Inflammatory macrophage (primary cell): Measurements from ENCODE around the gene HRK.
A peak's percentile ranks its signal among the peaks of the same experiment; 100 is the strongest.

ENCODE experiments used
- DNase-seq, 2 donors: peaks; one replicate each; pipeline ENCODE4 v3.0.0-alpha.2; 2020 to 2022

The HRK gene

DNA sequence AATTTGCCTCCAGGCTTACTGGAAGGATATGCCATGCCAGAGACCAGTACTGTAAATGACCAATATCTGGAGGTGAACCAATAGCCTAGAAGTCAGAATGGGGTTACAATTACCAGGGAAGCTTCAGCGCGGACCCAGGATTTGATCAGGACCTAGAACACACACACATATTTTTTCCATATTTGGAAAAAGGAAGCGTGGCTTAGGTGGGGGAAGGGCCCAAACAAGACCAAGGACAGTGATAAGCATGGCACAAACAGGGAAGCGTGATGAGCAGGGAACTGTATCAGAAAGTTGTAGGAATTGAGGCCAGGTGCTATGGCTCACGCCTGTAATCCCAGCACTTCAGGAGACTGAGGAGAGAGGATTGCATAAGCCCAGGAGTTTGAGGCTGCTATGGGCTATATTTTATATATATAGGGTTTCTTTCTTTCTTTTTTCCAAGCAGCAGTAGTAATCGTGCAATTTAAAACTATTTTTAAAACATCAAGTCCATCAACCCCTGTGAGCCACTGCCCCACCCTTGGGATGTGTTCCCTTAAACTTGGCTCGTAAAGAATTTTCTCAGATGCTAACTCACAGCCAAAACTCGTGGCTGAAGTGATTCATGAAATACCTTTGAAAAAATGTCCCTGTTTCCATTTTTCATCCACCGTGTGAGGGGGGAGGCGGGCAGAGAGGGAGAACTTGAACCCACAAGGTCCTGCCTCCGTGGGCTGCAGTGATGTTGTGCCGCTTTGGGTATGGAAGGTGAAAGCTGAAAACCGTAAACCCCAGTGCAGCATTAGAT lies 16.7 kb downstream of the HRK start:
- no peak for DNase-seq

DNA sequence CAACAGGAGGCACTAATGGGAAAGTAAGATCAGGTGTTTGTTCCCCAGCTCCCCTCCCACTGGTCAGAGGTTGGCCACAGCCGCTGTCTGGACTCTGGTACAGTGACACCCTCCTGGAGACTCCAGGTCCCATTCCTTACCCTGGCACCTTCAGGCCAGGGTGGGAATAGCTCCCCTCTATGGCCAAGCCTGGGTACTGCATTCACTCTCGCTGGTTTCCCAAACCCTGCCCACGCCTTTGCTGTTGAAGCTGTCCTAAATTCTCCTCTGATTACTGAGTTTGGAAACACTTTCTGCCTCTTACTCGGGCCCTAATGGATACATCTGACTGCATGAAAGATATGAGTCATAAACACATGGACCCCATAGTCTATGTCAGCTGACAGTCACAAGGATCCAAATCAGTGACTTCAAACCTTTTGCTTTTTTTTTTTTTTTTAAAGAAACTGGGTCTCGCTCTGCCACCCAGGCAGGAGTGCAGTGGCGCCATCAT lies 17.9 kb downstream of the HRK start:
- DNase-seq: peak; percentile 76 to 87

DNA sequence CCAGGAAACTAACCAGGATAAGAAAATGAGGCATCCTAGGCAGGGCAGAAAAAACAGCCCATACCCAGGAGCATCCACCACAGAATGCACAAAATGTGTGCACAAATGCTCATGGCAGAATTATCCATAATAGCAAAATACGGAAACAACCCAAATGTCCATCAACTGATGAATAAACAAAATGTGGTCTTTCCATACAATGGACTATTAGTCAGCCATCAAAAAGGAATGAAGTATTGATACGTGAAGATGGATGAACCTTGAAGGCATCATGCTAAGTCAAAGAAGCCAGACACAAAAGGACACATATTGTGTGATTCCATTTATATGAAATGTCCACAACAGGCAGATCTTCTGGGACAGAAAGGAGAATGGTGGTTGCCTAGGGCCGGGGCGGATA lies 19.1 kb downstream of the HRK start:
- DNase-seq: no peak

DNA sequence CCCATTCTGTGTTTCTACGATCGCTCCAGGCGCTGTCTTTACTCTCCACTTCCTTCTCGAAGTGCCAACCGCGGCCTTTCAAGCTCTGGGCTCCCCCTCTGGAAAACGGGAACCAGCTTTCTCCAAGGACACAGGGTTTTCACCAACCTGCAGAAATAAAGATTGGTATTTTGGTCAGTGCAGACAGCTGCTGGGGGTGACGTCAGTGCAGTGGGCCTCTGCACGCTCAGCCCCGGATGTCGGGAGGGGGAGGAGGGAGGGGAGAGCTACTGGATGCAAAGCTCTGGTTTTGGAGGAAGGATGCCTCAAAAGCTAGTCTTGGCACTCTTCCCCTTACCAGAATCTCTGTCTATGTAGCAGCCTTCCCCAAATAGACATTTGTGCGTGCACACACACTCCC lies 19.9 kb downstream of the HRK start:
- peak; percentile 38 to 67 for DNase-seq

DNA sequence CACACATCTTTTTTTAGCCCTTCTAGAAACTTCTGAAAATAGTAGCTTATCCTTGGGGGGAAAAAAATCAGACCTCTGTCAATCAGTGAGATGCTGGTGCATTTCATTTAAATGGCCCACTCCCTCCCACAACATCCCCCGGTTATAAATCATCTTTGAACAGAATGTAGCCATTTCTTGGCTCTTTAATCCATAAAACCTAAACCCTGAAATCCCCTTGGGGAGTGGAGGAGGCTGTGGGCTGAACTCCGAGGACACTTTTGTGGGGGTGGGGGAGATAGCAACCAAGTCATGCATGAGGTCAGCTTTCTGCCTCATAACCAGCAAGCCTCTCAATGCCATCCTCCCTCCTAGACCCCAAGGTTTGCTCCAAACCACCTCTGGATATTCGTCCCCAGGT lies 21.0 kb downstream of the HRK start:
- DNase-seq: no peak

DNA sequence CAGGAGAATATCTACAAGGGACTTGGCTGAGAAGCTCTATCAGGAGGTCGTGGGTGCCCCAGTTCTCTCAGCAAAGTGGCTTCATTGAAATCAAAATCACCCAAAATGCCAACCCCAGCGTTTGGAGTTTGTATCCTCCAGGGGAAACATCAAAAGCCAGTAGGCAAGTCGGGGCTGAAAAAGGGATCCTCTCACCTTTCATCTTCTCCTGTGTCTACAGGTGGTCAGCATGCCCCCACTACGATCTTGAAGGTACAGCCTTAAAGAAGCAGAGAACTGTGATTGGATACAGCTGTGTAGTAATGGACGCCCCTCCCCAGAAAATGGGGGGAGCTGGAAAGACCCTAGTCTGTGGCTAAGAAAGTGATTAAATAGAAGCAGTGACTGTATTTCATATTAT lies 22.2 kb downstream of the HRK start:
- DNase-seq: no peak

DNA sequence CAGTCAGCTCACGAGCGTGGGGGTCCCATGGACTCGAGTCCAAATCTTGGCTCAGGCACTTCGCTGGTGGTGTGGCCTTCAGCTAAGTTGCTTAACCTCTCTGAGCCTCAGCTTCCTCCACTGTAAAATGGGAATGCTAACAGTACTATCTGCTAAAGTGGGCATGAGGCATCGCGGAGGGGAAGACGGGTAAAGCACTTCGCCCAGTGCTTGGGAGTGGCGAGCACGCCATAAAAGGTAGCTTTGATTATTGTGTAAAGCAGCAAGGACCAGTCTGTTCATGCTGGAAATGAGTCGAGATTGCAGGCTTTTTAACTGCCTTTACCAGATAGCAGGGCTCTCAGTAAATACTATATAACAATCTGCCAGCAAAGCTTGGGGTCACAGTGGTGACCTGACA lies 24.5 kb downstream of the HRK start:
- DNase-seq: no peak

DNA sequence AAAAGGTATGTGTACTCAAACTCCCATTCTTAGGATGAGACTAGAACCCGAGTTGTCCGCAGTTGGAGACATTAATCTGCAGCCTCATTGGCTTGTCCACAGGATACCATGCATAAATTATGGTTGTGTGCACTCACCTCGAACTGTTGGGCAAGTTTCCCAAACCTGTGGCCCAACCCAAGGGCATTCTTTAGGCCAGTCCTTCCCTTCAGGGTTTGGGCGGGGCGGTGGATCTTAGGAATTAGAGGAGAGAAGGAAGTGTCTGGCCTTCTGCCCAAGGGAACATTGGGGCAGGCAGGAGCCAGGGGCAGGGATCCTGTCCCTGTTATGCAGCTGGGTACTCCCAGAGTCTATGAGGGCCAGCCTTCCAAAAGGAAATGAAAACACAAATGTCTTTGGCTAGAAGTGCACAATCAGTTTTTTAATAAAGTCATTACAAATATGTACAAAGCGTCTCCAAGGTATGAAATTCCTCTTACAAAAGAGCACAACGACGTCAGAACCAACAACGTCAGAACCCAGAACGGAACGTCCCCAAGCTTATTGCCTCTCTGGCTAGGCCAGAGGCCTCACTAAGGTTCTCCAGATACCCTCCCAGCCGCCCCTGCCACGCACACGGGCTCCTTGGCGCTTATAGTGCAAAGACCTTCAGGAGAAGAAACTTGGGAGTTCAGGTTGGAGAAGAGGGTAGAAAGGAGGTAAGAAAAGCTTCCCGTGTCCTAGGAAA lies 25.3 kb downstream of the HRK start:
- no peak for DNase-seq

DNA sequence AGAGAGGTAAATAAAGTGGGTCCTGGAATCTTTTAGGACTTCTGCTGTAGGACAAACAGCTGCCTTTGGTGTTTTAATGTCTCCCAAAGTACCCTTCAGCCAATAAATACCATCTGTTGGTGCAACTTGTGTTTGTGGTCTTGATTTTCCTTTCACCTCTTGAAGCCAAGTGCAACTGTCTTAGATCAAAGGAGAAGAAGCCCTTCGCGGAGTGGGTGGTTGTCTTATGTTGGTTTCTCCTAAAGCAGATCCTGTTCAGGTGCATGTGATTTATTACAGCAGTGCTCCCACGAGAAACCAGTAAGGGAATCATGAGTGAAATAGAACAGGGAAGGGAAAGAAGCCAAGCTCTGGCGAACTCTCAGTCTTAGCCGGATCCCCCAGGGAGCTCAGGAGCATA lies 27.7 kb downstream of the HRK start:
- no peak for DNase-seq

DNA sequence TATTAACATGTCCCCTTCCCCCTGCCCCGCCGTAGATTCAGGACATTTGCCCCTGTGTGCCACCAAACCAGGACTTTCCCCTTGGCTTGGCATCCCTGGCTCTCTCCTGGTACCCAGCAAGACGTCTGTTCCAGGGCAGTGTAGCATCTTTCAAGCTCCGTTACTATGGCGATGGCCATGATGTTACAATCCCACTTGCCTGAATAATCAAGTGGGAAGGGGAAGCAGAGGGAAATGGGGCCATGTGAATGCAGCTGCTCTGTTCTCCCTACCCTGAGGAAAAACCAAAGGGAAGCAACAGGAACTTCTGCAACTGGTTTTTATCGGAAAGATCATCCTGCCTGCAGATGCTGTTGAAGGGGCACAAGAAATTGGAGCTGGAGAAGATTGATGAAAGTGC lies 28.9 kb downstream of the HRK start:
- no peak for DNase-seq

DNA sequence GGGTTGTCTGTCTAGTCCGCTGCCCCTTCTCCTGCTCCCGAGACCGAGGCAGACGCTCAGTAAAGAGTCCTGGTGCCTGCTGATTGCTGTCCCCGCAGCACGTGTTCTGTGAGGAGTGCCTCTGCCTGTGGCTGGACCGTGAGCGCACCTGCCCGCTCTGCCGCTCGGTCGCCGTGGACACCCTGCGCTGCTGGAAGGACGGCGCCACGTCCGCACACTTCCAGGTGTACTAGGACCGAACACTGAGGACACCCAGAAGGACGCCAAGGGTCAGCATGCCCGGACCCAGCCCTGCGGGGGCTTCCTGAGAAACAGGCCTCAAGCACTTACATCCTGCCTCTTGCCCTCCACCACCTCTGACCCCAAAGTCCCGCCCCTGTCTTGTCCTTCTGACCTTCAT lies 32.0 kb downstream of the HRK start:
- DNase-seq: no peak

DNA sequence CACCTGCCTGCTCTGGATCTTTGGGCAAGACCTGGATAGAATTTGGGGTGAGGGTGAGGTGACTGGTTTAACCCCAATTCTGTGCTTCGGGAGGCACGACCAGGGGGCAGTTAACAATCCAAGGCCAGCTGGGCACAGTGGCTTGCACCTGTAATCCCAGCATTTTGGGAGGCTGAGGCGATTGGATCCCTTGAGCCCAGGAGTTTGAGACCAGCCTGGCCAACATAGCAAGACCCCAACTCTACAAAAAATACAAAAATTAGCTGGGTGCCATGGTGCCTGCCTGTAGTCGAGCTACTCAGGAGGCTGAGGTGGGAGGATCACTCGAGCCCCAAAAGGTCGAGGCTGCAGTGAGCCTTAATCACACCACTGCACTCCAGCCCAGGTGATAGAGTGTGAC lies 38.2 kb downstream of the HRK start:
- no peak for DNase-seq

DNA sequence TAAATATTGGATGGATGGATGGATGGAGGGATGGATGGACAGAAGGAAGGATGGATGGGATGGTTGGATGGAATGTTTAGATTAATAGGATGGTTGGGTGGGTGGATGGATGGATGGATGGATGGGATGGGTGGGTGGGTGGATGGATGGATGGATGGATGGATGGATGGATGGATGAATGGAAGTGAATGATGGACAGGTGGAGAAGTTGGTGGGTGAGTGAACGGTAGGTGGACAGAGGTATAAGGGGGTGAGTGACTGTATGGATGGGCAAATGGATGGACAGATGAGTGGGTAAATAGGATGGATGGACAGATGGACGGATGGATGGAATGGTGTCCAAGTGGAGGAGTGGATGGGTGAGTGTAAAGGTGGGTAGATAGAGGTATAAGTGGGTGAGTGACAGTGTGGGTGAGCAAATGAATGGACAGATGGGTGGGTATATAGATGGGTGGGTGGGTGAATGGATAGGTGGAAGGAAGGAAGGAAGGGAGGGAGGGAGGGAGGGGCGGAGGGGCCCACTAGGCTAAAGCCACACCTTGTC lies 41.9 kb downstream of the HRK start:
- no peak for DNase-seq

DNA sequence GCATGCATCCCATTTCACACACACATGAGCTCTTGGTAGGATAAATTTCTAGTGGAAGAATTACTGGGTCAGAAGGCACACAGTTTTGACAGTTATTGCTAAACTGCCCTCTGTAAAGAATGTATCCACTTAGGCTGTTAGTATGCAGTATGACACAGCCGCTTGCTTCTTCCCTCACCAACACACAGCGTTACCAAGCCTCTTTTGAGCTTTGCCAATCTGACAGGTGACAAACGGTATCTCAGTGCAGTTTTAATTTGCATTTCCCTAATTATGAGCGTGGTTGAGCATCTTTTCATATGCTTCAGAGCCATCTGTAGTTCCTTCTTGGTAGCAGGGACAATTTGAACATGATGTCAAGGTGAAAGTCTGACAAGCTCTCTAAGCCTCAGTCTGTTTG lies 42.9 kb downstream of the HRK start:
- no peak for DNase-seq

DNA sequence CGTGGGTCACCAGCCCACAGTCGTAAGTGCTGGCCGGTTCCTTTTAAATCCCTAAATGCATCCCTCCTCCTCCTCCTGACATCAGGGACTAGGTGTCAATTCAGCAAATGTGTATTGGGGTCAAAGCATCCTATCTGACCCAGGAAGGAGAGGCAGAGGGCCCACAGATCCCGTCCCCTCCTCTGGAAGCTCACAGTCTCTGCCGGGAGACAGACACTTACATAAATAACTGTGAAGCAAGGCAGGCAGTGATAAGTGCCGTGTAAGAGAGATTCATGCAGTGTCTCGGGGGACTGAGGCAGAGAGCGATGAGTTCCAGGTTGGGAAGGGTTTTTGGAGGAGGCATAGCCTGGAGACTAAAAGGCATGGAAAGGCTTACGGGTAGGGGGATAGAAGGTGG lies 44.1 kb downstream of the HRK start:
- no peak for DNase-seq

DNA sequence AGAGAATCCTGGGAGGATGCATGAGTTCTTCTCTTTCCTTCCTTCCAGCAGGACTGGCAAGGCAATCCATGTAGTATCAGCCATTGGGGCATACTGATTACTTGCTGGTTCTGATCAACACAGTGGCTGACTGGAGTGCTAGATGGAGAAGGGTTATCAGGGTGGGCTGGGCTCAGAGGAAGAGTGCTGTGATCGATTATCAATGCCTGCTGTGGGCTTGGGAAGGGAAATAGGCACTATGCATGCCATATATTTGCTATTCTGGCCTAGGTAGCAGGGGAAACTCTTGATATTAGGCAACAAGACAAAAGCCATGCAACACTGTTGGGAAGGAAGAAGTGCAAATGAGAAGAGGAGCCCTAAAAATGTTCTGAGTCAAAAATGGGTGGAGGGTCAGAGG lies 45.8 kb downstream of the HRK start:
- DNase-seq: no peak

DNA sequence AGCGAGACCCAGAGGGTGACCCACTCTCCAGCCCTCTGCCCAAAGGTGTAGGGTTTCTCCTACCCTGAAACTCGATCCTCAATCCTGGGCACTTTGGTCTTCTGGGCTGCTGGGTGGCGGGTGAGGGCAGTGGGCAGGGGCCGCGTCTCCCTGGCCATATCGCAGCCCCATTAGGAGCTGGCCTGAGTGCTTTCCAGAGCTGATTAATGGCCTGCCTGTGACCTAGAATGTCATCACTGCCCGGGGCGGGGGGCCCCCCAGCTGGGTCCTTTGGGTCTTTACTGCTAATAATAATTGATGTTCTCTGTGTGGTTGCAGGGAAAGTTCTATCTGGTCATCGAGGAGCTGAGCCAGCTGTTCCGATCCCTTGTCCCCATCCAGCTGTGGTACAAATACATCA lies 47.8 kb downstream of the HRK start:
- DNase-seq: no peak

DNA sequence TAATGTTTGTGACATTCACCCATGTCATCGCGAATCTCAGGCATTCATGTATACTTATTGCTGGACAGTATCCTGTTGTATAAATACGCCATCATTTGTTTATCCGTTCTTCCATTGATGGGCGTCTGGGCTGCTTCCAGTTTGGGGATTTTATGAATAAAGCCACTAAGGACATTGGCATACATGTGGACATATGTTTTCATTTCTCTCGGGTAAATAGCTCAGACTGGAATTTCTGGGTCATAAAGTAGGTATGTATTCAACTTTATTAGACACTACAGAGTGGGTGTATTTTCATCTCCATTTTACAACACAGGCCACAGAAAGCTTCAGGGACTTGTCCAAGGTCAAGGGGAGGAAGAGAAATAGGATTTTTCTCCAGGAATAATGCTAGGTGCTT lies 48.9 kb downstream of the HRK start:
- DNase-seq: no peak

DNA sequence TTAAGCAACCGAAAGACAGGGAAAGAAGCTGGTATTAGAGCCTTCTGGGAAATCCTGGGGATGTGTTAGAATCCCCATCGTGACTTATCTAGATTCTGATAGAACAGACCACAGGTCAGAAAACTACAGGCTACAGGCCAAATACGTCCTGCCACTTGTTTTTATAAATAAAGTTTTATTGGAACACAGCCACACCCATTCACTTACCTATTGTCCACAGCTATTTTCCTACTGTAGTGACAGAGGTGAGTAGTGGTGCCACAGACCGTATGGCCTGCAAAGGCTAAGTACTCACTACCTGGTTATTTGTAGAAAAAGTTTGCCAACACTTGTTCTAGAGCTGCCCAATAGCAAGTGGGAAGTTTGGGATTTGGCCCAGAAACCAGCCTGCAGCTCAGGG lies 53.8 kb downstream of the HRK start:
- DNase-seq: no peak

DNA sequence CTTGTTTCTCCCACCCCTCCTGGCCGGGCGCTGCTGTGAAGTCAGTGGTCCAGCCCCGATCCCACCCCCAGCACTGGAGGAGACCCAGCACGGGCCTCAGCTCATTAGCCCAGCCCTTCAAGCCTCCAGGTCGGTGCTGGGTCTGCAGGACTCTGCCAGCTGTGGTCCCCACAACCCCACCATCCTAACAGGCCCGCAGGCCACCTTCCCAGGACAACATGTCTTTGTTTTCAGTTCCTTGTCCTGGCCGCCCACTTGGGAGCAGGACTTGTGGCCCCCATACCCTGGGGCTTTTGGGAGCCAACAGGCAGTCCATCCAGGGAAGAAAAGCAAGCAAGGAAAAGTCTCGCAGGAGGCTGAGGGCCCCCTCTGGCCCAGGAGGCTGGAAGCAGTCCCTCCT lies 60.0 kb downstream of the HRK start:
- DNase-seq: no peak

DNA sequence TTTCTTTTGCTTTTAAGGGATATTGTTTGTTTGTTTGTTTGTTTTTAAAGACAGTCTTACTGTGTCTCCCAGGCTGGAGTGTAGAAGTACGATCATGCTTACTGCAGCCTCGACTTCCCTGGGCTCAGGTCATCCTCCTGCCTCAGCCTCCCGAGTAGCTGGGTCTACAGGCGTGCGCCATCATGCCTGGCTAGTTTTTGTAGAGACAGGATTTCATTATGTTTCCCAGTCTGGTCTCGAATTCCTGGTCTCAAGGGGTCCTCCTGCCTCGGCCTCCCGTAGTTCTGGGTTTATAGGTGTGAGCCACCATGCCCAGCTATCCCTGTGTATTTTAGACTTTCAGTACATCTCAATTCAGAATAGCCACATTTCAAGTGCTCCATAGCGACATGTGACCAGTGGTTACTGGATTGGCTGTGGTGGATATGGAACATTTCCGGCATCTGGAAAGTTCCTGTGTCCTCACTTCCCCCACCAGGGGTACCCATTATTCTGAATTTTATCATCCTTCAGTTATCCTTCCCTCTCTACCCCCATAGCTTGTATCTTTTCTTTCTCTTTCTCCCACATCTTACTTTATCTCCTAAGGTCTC lies 61.1 kb downstream of the HRK start:
- no peak for DNase-seq

DNA sequence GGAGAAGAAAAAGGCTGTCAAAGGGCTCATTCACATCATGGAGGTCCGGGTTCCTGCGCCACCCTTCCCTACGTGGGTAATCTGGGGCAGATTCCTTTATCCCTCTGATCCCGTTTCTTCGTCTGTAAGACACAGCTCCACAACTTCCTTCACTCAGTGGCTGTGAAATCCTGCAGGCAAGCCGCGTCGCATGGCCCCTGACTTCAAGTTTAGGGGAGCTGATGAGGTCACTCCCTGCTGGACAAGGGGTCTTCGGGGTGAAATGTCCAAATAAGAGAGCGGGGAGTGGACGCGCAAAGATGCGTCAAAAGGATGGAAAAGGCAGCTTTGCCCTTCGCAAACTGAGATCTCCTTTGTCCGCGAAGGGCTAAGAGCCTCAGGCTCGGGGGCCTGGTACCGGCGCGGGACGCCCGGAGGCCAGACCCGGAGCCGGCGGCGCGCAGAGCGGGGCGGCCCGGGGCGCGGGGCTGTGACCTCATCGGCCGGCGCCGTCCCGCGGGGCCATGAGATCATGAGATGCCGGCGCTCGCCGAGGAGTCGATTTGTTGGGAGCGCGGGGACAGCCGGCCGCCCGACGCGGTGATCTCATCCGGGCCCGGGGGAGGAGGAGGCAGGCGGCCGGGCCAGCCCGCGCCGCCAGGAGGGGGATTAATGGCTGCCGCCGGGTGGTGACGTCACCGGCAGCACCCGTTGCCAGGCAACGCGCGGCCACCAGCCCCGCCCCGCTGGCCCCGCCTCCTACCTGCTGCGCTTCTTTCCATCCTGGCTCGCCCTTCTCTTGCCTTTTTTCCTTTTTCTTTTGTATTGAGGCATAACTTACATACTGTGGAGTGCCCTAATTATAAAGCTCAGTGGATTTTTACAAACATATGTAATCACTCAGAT lies 62.1 kb downstream of the HRK start:
- peak; percentile 82 to 91 for DNase-seq
